Islet precursor cell (in vitro differentiated cells): ENCODE measurements around the gene PSMB1.
A peak's percentile ranks its signal among the peaks of the same experiment; 100 is the strongest.

Experiments used
- DNase-seq: peaks from one replicate; pipeline ENCODE4 v3.0.0-alpha.2; 2018

PSMB1 gene

GRCh38 chr6:170552765-170553533 lies at the start of gene PSMB1:
Gene PSMB1 (minus strand): TSS chr6:170553307. CDS start chr6:170553242, 65 bp downstream.
- peak; percentile 97 for DNase-seq

GRCh38 chr6:170597278-170597677 lies 44.2 kb upstream of the PSMB1 start:
- DNase-seq = no peak

GRCh38 chr6:170596426-170596825 lies 43.3 kb upstream of the PSMB1 start:
- no peak for DNase-seq

- no peak for DNase-seq
Observed at GRCh38 chr6:170590725-170591124, 37.6 kb upstream of the PSMB1 start.

GRCh38 chr6:170584954-170585498 lies 31.9 kb upstream of the PSMB1 start:
- DNase-seq = peak; percentile 71

GRCh38 chr6:170584181-170584953 lies 31.3 kb upstream of the PSMB1 start, which contains the start of gene PDCD2:
Gene PDCD2 (minus strand): TSS chr6:170584637. CDS start chr6:170584581, 56 bp downstream.
- peak; percentile 98 for DNase-seq

GRCh38 chr6:170583756-170584180 lies 30.7 kb upstream of the PSMB1 start:
- no peak for DNase-seq

GRCh38 chr6:170578909-170579308 lies 25.8 kb upstream of the PSMB1 start:
- DNase-seq = no peak

- DNase-seq = no peak
Observed at GRCh38 chr6:170575250-170575649, 22.1 kb upstream of the PSMB1 start.

GRCh38 chr6:170572704-170573466 lies 19.8 kb upstream of the PSMB1 start:
- DNase-seq = no peak

- no peak for DNase-seq
Observed at GRCh38 chr6:170564936-170565530, 11.9 kb upstream of the PSMB1 start.

GRCh38 chr6:170561555-170561954 lies 8.4 kb upstream of the PSMB1 start:
- DNase-seq = no peak

- no peak for DNase-seq
Observed at GRCh38 chr6:170555305-170555704, 2.2 kb upstream of the PSMB1 start.

GRCh38 chr6:170554796-170555137 lies 1.7 kb upstream of the PSMB1 start:
- no peak for DNase-seq

- DNase-seq = peak; percentile 99
Observed at GRCh38 chr6:170554013-170554795, 1.1 kb upstream of the PSMB1 start, which contains the start of gene TBP. Gene TBP (plus strand): TSS chr6:170554369. CDS start chr6:170557030, 2,661 bp downstream.

GRCh38 chr6:170553534-170554012 lies 466 bp upstream of the PSMB1 start:
- DNase-seq = no peak

GRCh38 chr6:170545405-170545804 lies 7.7 kb downstream of the PSMB1 start:
- no peak for DNase-seq

- no peak for DNase-seq
Observed at GRCh38 chr6:170542031-170542719, 10.9 kb downstream of the PSMB1 start.

GRCh38 chr6:170537329-170537728 lies 15.8 kb downstream of the PSMB1 start:
- DNase-seq = no peak

- DNase-seq = no peak
Observed at GRCh38 chr6:170536671-170537070, 16.4 kb downstream of the PSMB1 start.

- DNase-seq = no peak
Observed at GRCh38 chr6:170535004-170535403, 18.1 kb downstream of the PSMB1 start.
